SKM-1 (cell line): ENCODE results near the gene PCDHGB7.
"Not testable (repeated sequence)": the region's sequence is repeated elsewhere in the genome, so short reads cannot be mapped to it uniquely, and the experiment has no call there.

ENCODE experiments used
- DNase-seq: peaks from one replicate; lab custom pipeline; 2025; ENCODE audit not compliant: unreplicated experiment; lab: John Stamatoyannopoulos, UW

Gene PCDHGB7

GRCh38 chr5:141422742-141423291 lies 5.3 kb downstream of the PCDHGB7 start:
- no peak for DNase-seq

DNA sequence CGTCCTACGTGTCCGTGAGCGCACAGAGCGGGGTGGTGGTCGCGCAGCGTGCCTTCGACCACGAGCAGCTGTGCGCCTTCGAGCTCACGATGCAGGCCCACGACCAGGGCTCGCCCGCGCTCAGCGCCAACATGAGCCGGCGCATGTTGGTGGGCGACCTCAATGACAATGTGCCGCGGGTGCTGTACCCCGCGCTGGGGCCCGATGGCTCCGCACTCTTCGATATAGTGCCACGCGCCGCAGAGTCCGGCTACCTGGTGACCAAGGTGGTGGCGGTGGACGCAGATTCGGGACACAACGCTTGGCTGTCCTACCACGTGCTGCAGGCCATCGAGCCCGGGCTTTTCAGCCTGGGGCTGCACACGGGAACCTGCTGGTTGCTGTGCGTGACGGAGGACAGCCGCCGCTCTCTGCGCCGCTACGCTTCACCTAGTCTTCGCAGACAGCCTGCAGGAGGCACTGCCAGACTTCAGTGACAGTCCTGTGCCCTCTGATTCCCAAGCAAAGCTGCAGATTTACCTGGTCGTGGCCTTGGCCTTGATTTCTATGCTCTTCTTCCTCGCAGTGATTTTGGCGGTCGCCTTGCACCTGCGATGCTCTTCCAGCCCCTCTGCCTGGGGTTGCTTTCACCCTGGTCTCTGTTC lies 10.4 kb downstream of the PCDHGB7 start:
- DNase-seq, result no peak

DNA sequence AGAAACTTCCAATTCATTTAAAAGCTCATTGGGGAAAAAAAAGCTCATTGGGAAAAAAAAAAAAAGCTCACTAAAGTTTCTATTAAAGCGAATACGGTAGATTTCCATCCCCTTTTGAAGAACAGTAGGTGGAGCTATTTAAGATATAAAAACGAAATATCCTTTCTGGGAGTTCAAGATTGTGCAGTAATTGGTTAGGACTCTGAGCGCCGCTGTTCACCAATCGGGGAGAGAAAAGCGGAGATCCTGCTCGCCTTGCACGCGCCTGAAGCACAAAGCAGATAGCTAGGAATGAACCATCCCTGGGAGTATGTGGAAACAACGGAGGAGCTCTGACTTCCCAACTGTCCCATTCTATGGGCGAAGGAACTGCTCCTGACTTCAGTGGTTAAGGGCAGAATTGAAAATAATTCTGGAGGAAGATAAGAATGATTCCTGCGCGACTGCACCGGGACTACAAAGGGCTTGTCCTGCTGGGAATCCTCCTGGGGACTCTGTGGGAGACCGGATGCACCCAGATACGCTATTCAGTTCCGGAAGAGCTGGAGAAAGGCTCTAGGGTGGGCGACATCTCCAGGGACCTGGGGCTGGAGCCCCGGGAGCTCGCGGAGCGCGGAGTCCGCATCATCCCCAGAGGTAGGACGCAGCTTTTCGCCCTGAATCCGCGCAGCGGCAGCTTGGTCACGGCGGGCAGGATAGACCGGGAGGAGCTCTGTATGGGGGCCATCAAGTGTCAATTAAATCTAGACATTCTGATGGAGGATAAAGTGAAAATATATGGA lies 13.0 kb downstream of the PCDHGB7 start, which contains the start of gene PCDHGA12:
Gene PCDHGA12 (plus strand): TSS at position 176 of the 782 bp plus-strand sequence. CDS start 253 bp downstream, at position 429.
- DNase-seq, result no peak

GRCh38 chr5:141431286-141431685 lies 13.8 kb downstream of the PCDHGB7 start:
- DNase-seq, result no peak

GRCh38 chr5:141432308-141432707 lies 14.8 kb downstream of the PCDHGB7 start:
- not testable (repeated sequence) for DNase-seq

DNA sequence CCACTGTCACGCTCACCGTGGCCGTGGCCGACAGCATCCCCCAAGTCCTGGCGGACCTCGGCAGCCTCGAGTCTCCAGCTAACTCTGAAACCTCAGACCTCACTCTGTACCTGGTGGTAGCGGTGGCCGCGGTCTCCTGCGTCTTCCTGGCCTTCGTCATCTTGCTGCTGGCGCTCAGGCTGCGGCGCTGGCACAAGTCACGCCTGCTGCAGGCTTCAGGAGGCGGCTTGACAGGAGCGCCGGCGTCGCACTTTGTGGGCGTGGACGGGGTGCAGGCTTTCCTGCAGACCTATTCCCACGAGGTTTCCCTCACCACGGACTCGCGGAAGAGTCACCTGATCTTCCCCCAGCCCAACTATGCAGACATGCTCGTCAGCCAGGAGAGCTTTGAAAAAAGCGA lies 15.2 kb downstream of the PCDHGB7 start:
- DNase-seq, result not testable (repeated sequence)

- DNase-seq, result no peak
Measured at GRCh38 chr5:141434006-141434405, 16.5 kb downstream of the PCDHGB7 start.

DNA sequence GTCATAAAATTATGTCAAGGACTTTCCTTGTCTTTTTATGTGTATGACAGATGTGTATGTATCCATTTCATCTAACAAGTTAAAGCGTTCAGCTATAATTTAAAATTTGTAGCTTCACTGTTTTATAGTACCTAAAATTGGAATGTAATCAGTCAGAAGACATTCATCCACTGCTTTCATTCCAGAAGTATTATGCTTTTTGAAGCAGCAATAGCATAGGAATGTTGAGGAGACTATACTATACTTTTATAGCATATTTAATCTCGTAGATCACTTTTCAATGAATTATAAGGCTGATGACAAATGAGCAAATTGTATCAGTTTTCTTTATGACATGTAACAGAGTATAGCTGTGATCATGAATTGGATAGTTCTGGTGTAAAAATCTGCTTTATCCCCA lies 19.7 kb downstream of the PCDHGB7 start:
- DNase-seq, result no peak

DNA sequence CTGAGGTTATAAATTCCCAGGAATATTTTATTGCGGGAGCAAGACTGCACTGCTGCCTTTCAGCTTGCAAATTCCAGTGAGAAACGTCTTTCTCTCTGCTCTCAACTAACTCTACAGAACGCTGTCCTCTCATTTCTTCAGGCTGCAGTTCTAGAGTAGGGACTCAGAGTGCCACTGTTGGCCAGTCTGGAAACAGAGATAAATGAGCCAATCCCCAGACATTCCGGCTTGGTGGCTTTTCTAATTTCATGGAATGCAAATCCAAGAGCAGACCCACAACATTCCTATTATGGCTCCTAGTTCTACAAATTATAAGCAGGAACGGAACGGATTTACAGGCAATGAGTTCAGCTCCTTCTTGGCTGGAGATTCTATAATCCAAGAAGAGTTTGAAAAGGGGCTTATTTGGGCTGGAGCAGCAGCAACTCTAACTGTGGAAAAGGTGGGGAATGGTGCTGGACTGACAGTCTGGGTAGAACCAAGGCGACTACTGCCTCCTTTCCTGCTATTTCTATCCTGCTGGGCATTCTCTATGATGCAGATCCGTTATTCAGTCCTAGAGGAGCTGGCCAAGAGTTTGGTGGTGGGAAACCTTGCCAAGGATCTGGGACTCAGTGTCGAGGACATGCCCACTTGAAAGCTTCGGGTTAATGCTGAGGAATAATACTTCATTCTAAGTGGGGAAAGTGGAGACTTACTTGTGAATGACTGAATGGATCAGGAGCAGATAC lies 22.1 kb downstream of the PCDHGB7 start:
- no peak for DNase-seq

- no peak for DNase-seq
Measured at GRCh38 chr5:141440341-141440740, 22.9 kb downstream of the PCDHGB7 start.

DNA sequence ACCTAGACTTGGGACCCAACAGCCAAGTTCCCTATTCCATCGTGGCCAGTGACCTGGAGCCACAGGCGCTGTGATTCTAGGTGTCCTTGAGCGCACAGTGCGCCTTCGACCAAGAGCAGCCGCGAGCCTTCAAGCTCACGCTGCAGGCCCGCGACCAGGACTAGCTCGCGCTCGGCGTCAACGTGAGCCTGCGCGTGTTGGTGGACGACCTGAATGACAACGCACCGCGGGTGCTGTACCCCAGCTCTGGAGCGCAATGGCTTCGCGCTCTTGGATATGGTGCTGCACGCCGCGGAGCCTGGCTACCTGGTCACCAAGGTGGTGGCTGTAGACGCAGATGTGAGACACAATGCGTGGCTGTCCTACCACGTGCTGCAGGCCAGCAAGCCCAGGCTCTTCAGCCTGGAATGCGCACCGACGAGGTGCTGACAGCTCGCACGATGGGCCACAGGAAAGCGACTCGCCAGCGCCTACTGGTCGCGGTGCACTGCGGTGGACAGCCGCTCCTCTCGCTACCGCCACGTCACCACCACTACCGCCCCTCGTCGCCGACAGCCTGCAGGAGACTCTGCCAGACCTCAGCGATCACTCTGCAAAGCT lies 24.2 kb downstream of the PCDHGB7 start:
- DNase-seq, result no peak

DNA sequence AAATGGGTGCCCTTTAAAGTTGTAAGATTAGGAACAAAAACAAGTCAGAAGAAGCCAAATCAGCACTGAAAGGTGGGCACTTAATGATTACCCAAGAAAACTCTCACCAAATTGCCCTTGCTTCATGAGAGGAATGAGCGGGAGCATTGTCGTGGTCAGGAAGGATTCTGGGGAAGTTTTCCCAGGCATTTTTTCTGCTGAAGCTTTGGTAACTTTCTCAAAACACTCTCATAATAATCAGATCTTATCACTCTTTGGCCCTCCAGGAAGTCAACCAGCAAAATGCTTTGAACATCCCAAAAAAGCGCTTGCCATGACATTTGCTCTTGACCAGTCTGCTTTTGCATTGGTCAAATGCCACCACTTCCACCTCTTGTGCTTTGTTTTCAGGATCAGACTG lies 47.9 kb downstream of the PCDHGB7 start:
- DNase-seq, result no peak
